T-helper 2 cell treated with Interferon-gamma antibody and Interleukin-4, amounts not matched to agents 5 μg/mL and 100 μg/mL, for 36 hours (primary cell): Measurements from ENCODE around the gene TMEM39B.
"Not testable (repeated sequence)": the region's sequence is repeated elsewhere in the genome, so short reads cannot be mapped to it uniquely, and the experiment has no call there.

Experiments used
- DNase-seq: peaks from one replicate; pipeline ENCODE4 v3.0.0; 2021; ENCODE audit warnings: low spot score
- H3K27ac Mint-ChIP-seq: one replicate; pipeline ENCODE4 v1.8.0; 2021; ENCODE audit warnings: mild to moderate bottlenecking, mixed read lengths
- H3K27me3 Mint-ChIP-seq: one replicate; pipeline ENCODE4 v1.8.0; 2021; ENCODE audit warnings: low read depth, mixed read lengths
- H3K36me3 Mint-ChIP-seq: one replicate; pipeline ENCODE4 v1.8.0; 2021; ENCODE audit warnings: low read depth, mixed read lengths
- H3K4me1 Mint-ChIP-seq: one replicate; pipeline ENCODE4 v1.8.0; 2021; ENCODE audit warnings: low read depth, mixed read lengths
- H3K4me3 Mint-ChIP-seq: one replicate; pipeline ENCODE4 v1.8.0; 2022; ENCODE audit warnings: mild to moderate bottlenecking, moderate library complexity, mixed read lengths
- H3K9me3 Mint-ChIP-seq: one replicate; pipeline ENCODE4 v1.8.0; 2021; ENCODE audit warnings: mixed read lengths

Gene TMEM39B

GRCh38 chr1:32142446-32143301 lies 69.9 kb downstream of the TMEM39B start:
- Mint-ChIP-seq H3K4me1 (peaks cover 39% of the 10 kb centered on the region), H3K27me3 (no peaks in the 10 kb centered on the region), H3K27ac (no peak overlapping the region), H3K4me3 (no peak overlapping the region), H3K9me3 (peaks cover 4% of the 10 kb centered on the region), H3K36me3 (peaks cover 37% of the 10 kb centered on the region)
- DNase-seq: no peak

GRCh38 chr1:32143302-32143695 lies 70.6 kb downstream of the TMEM39B start:
- H3K27ac Mint-ChIP-seq, H3K4me3 Mint-ChIP-seq, H3K27me3 Mint-ChIP-seq, DNase-seq: not testable (repeated sequence)
- Mint-ChIP-seq H3K9me3 (peaks cover 10% of the 10 kb centered on the region), H3K4me1 (peaks cover 37% of the 10 kb centered on the region), H3K36me3 (peaks cover 41% of the 10 kb centered on the region)

GRCh38 chr1:32144033-32144432 lies 71.3 kb downstream of the TMEM39B start:
- no peak overlapping the region for H3K27ac Mint-ChIP-seq
- no peak overlapping the region for H3K4me3 Mint-ChIP-seq
- H3K4me1 Mint-ChIP-seq: peaks cover 34% of the 10 kb centered on the region
- H3K36me3 Mint-ChIP-seq: peaks cover 48% of the 10 kb centered on the region
- peaks cover 14% of the 10 kb centered on the region for H3K9me3 Mint-ChIP-seq
- H3K27me3 Mint-ChIP-seq: no peaks in the 10 kb centered on the region
- DNase-seq: no peak

- not testable (repeated sequence) for H3K27me3 Mint-ChIP-seq, H3K27ac Mint-ChIP-seq, DNase-seq, H3K4me3 Mint-ChIP-seq
- H3K4me1 Mint-ChIP-seq: peaks cover 30% of the 10 kb centered on the region
- peaks cover 22% of the 10 kb centered on the region for H3K9me3 Mint-ChIP-seq
- peaks cover 51% of the 10 kb centered on the region for H3K36me3 Mint-ChIP-seq
Measured at GRCh38 chr1:32147799-32148198, 75.1 kb downstream of the TMEM39B start.

GRCh38 chr1:32150847-32151246 lies 78.1 kb downstream of the TMEM39B start:
- Mint-ChIP-seq H3K27ac (no peak overlapping the region), H3K27me3 (no peaks in the 10 kb centered on the region), H3K4me3 (no peak overlapping the region)

GRCh38 chr1:32151319-32151787 lies 78.6 kb downstream of the TMEM39B start:
- H3K9me3 Mint-ChIP-seq: peaks cover 22% of the 10 kb centered on the region
- H3K27ac Mint-ChIP-seq: no peak overlapping the region
- no peak for DNase-seq
- no peaks in the 10 kb centered on the region for H3K27me3 Mint-ChIP-seq
- peaks cover 42% of the 10 kb centered on the region for H3K36me3 Mint-ChIP-seq
- H3K4me3 Mint-ChIP-seq: no peak overlapping the region
- H3K4me1 Mint-ChIP-seq: peaks cover 16% of the 10 kb centered on the region

More at GRCh38 chr1:32150847-32151246, 78.1 kb downstream of the TMEM39B start:
- DNase-seq: no peak
- Mint-ChIP-seq H3K4me1 (peaks cover 18% of the 10 kb centered on the region), H3K36me3 (peaks cover 40% of the 10 kb centered on the region), H3K9me3 (peaks cover 22% of the 10 kb centered on the region)
